Keratinocyte (primary cell): ENCODE data around the gene ABHD2.

Experiments used
- EZH2 ChIP-seq: IDR thresholded peaks from one replicate; pipeline ENCODE4 v1.6.1; 2012; ENCODE audit warnings: inconsistent platforms, mild to moderate bottlenecking, low read length, moderate library complexity
- TF ChIP-seq, protein P1 (sequence below), 3 experiments: IDR thresholded peaks in 1 of 3; conservative IDR thresholded peaks in 1 of 3; optimal IDR thresholded peaks in 1 of 3; 2 replicates in 2 of 3; 3 replicates in 1 of 3; pipeline versions ENCODE3 to v1.5.1; 2011; ENCODE audit warnings: low read length in 3 of 3, mild to moderate bottlenecking in 3 of 3, moderate library complexity in 2 of 3, control low read depth in 1 of 3, inconsistent platforms in 1 of 3; ENCODE audit not compliant: insufficient read depth in 2 of 3; ENCODE audit errors: extremely low read depth in 1 of 3

DNA sequence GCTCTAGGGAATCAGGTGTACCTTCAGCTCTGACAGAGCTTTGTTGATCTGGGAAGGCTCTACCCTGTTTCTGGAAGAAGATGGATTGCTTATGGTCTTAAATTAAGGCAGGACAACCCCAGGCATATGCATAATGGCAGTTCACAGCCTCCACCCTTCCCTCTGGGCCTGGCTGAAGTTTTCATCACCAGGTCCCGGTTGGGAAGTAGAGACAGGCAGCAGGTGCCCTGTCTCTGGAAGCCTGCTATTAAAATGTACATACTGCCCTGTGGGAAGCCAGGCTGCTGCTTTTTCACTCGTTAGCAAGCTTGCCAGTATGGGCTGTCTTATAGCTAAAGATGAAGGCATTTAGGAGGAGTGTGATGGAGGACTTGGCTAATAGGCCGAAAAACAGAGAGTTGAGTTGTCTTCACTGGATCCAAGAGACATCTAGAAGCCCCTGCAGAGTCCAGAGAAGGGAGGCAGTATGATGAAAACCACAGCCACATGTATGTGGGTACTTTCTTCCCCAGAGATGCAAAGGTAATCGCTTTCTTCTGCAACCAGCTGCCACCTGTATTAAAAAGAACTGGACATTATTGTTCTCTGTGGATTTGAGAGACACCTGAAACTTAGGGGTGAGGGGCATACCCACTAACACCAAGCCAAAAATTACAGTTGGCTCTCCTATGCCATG, 34.4 kb downstream of the ABHD2 start:
- TF ChIP-seq, protein P1, sequence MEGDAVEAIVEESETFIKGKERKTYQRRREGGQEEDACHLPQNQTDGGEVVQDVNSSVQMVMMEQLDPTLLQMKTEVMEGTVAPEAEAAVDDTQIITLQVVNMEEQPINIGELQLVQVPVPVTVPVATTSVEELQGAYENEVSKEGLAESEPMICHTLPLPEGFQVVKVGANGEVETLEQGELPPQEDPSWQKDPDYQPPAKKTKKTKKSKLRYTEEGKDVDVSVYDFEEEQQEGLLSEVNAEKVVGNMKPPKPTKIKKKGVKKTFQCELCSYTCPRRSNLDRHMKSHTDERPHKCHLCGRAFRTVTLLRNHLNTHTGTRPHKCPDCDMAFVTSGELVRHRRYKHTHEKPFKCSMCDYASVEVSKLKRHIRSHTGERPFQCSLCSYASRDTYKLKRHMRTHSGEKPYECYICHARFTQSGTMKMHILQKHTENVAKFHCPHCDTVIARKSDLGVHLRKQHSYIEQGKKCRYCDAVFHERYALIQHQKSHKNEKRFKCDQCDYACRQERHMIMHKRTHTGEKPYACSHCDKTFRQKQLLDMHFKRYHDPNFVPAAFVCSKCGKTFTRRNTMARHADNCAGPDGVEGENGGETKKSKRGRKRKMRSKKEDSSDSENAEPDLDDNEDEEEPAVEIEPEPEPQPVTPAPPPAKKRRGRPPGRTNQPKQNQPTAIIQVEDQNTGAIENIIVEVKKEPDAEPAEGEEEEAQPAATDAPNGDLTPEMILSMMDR (optimal IDR thresholded peaks at IDR 0.05 in 1 of 3, IDR thresholded peaks at IDR 0.05 in 1 of 3, conservative IDR thresholded peaks at IDR 0.05 in 1 of 3; ENCODE audit: extremely low read depth in 1 of 3, insufficient read depth in 2 of 3, low read length in 3 of 3) = no peak
- TF ChIP-seq EZH2 = no peak
